22Rv1 (cell line): ENCODE measurements around the gene SLF2.

ENCODE experiments used
- ZFX ChIP-seq: fragments of 450-650 bp; IDR thresholded peaks from 2 replicates; pipeline ENCODE4 v1.6.1; 2017; ENCODE audit warnings: antibody characterized with exemption, borderline replicate concordance
- TF ChIP-seq, protein P1 (sequence below): fragments of 450-650 bp; IDR thresholded peaks from 2 replicates; pipeline ENCODE4 v1.5.1; 2017; ENCODE audit warnings: mild to moderate bottlenecking

DNA sequence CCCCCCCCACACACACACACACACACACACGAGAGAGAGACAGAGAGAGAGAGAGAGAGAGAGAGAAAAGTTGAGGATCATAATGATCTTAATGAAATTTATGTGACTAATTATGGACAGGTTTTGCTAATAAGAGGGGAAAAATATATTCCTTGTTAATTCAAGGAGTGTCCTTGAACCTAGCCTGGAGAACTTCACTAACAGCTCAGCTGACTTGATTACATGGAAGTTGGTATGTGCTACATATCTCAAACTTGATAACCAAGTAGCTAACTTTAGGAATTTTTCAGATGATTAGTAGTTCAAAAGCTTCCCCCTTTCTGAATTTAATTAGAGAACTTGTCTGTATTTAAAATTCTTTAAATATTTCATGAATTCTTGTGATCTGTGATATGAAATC, 15.3 kb downstream of the SLF2 start:
- TF ChIP-seq, protein P1, sequence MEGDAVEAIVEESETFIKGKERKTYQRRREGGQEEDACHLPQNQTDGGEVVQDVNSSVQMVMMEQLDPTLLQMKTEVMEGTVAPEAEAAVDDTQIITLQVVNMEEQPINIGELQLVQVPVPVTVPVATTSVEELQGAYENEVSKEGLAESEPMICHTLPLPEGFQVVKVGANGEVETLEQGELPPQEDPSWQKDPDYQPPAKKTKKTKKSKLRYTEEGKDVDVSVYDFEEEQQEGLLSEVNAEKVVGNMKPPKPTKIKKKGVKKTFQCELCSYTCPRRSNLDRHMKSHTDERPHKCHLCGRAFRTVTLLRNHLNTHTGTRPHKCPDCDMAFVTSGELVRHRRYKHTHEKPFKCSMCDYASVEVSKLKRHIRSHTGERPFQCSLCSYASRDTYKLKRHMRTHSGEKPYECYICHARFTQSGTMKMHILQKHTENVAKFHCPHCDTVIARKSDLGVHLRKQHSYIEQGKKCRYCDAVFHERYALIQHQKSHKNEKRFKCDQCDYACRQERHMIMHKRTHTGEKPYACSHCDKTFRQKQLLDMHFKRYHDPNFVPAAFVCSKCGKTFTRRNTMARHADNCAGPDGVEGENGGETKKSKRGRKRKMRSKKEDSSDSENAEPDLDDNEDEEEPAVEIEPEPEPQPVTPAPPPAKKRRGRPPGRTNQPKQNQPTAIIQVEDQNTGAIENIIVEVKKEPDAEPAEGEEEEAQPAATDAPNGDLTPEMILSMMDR, result no peak
- TF ChIP-seq ZFX, result no peak
